Vagina (tissue), 2 donors: ENCODE data around the gene IRF2.

ENCODE experiments used
- POLR2A ChIP-seq, 2 donors: fragments of 450-650 bp; IDR thresholded peaks; one replicate each; pipeline ENCODE4 v1.6.1; 2017; ENCODE audit warnings: antibody characterized with exemption in 2 of 2, mild to moderate bottlenecking in 2 of 2, moderate library complexity in 2 of 2
- TF ChIP-seq, protein P1 (sequence below), 3 experiments: fragments of 450-650 bp in 2 of 3; fragments of 200-600 bp in 1 of 3; sonication (generic) in 1 of 3; IDR thresholded peaks; one replicate each; pipeline ENCODE4 v1.5.1; 2017 to 2019; ENCODE audit warnings: antibody characterized with exemption in 3 of 3, mild to moderate bottlenecking in 2 of 3, moderate library complexity in 2 of 3

DNA sequence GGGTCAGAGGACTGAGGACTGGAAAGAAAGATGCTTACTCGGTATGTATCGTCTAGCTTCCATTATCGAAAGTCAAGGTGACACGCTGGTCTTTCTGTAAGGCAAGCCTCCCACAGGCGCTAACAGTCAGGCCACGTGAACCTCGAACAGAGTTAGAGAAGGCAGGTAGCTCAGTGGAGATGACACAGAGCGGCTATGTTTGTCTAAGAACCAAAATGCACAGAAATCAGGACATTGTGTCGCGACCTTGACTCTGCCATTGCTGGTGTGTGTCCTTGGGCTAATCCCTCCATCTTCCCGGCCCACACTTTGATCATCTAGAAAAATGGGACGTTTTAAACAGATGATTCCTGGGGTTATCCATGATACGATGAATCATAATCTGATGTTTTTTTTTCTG, 40.3 kb downstream of the IRF2 start:
- TF ChIP-seq, protein P1, sequence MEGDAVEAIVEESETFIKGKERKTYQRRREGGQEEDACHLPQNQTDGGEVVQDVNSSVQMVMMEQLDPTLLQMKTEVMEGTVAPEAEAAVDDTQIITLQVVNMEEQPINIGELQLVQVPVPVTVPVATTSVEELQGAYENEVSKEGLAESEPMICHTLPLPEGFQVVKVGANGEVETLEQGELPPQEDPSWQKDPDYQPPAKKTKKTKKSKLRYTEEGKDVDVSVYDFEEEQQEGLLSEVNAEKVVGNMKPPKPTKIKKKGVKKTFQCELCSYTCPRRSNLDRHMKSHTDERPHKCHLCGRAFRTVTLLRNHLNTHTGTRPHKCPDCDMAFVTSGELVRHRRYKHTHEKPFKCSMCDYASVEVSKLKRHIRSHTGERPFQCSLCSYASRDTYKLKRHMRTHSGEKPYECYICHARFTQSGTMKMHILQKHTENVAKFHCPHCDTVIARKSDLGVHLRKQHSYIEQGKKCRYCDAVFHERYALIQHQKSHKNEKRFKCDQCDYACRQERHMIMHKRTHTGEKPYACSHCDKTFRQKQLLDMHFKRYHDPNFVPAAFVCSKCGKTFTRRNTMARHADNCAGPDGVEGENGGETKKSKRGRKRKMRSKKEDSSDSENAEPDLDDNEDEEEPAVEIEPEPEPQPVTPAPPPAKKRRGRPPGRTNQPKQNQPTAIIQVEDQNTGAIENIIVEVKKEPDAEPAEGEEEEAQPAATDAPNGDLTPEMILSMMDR (IDR thresholded peaks at IDR 0.05): no peak
- no peak for TF ChIP-seq POLR2A (IDR thresholded peaks at IDR 0.05)
